ENCODE data around the gene HMCN1.
"Not testable (repeated sequence)": the region's sequence is repeated elsewhere in the genome, so short reads cannot be mapped to it uniquely, and the experiment has no call there.

HMCN1 gene

DNA sequence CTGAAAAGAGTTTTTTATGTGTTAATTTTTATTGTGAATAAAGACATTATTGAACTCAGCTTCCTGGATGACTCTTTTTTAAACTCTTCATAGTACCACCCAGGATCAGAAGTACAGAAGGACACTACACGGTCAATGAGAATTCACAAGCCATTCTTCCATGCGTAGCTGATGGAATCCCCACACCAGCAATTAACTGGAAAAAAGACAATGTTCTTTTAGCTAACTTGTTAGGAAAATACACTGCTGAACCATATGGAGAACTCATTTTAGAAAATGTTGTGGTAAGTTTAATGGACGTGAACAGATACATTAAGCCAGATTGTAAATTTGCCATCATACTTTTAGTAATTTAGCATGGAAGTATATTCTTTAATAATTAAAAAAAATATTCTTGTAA lies 391.3 kb downstream of the HMCN1 start:
- DNase-seq (ENCODE audit: low read depth in 2 of 2, low spot score in 1 of 2): no peak

DNA sequence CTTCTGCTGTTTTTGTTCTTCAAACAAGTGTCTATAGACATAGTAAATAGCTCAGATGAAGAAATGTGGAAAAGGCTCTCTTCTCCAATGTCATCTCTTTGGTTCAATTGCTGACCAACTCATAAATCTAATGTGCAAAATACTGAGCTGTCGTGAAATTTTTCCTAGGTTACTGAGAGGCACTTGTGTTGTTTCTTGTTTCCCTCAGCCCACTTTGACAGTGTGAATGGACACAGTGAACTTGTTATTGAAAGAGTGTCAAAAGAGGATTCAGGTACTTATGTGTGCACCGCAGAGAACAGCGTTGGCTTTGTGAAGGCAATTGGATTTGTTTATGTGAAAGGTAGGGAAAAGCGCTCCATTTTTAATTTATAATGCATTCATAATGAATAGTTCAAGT lies 395.6 kb downstream of the HMCN1 start:
- no peak for DNase-seq (ENCODE audit: low read depth in 2 of 2, low spot score in 1 of 2)

DNA sequence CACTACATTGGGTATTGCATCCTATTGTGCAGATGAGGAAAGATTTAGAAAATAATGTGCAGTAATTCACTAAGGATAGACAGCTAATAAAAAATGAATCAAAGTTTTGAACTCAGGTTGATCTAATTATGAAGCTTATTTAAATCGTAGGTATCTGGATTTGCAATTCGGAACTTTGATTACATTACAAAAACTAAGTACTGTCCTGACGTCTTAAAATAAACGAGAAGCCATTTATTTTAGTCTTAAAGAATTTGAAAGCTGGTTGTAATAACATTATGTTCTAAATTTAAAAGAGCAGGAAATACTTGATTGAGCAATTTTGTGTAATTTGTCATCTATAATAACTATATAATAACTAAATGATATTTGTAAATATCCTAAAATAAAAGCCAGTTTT lies 404.9 kb downstream of the HMCN1 start:
- DNase-seq (ENCODE audit: low read depth in 2 of 2, low spot score in 1 of 2): no peak

DNA sequence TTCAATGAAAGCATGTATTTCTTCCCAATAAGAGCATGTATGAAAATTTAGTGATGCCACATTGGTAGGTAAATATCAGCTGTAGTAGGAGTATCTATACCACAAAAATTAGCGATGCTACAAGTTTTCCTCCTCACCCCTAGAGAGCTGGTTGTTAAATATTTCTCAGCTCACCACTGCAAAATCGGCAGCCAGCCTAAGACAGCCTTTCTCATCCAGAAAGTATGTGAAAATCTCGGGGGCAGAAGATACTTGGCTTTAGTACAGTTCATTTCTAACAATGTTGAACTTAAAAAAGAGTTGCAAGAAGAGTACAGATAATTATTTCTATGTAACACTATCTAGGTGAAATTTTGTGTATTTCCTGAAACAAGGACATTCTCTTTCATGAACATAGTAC lies 405.5 kb downstream of the HMCN1 start:
- no peak for DNase-seq (ENCODE audit: low read depth in 2 of 2, low spot score in 1 of 2)

DNA sequence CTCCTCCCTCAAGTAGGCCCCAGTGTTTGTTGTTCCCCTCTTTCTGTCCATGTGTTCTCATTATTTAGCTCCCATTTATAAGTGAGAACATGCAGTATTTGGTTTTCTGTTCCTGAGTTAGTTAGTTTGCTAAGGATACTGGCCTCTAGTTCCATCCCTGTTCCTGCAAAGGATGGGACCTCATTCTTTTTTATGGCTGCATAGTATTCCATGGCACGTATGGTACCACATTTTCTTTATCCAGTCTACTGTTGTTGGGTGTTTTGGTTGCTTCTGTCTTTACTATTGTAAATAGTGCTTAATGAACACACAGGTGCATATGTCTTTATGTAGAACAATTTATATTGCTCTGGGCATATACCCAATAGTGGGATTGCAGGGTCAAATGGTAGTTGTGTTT lies 408.0 kb downstream of the HMCN1 start:
- no peak for DNase-seq (ENCODE audit: low read depth in 2 of 2, low spot score in 1 of 2)

DNA sequence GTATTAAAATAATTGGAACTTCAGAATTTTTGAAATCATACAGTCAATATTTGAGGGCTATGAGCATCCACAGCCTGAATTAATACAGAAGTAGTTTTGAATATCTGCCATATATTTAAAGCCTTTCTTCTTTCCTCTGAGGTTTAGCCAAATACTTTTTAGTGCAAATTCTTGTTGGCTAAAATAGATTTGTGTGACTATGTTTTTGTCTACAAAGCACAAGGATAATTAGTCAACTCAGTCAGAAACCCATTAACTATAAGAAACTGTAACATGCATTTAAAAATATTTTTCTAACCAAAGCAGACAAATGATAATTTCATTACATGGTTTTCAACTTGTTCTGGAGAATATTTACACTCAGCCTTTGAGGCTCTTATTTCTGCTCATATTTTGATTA lies 408.7 kb downstream of the HMCN1 start:
- DNase-seq (ENCODE audit: low read depth in 2 of 2, low spot score in 1 of 2): no peak

DNA sequence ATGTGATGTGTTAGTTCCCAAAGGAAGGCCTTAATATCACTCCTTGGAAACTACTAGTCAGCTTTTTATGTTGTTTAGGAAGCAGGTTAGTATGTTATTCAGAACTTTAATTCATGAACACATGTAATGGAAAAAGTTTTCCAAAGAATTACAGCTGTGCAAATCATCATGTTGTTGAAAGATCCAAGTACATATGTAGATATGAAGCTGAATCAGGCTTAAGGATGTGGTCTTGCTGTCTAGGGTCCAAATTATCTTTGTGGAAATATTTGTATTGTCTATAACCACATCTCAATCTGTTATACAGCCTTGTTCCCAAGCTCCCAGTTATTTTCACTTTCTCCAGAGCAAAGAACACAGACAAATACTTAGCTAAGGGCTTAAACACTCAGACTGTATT lies 409.3 kb downstream of the HMCN1 start:
- no peak for DNase-seq (ENCODE audit: low read depth in 2 of 2, low spot score in 1 of 2)

DNA sequence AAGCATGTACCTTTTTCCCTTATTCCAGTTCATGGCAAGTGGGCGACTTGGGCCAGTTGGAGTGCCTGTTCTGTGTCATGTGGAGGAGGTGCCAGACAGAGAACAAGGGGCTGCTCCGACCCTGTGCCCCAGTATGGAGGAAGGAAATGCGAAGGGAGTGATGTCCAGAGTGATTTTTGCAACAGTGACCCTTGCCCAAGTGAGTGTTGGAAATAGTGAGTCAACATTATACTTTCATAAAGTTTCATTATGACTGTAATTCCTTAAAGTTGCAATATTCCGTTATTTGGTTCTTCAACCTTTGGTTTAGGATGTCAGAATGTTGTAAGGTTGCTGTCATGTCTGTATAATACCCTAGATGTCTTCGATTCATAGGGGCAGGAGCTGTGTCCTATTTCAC lies 410.3 kb downstream of the HMCN1 start:
- no peak for DNase-seq (ENCODE audit: low read depth in 2 of 2, low spot score in 1 of 2)

DNA sequence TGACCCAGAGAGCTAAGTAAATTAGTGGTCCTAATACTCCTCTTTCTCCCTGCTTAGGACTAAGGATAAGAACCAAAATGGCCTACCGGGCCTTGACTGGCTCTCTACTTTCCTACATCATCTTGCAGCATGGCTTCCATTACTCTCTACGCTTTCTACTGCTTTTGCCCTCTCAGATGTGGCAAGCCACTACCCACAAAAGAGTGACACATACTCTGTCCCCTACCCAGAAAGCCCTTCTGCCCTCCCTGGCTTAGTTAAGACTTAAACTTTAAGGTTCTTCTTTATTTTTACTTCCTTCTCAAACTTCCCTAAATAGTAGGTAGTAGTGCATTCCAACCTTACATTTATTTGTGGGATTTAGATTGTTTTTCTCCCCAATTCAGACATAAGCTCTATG lies 412.8 kb downstream of the HMCN1 start:
- no peak for DNase-seq (ENCODE audit: low read depth in 2 of 2, low spot score in 1 of 2)

DNA sequence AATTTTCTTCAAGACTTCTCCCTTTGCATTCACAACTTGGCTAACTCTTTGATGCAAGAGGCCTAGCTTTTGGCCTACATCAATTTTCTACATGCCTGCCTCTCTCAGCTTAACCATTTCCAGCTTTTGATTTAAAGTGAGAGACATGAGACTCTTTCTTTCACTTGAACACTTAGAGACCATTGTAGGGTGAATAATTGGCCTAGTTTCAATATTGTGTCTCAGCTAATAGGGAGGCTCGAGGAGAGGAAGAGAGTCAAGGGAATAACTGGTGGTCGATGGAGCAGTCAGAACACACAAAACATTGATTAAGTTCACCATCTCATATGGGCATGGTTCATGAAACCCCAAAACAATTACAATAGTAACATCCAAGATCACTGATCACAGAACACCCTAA lies 415.4 kb downstream of the HMCN1 start:
- no peak for DNase-seq (ENCODE audit: low read depth in 2 of 2, low spot score in 1 of 2)

DNA sequence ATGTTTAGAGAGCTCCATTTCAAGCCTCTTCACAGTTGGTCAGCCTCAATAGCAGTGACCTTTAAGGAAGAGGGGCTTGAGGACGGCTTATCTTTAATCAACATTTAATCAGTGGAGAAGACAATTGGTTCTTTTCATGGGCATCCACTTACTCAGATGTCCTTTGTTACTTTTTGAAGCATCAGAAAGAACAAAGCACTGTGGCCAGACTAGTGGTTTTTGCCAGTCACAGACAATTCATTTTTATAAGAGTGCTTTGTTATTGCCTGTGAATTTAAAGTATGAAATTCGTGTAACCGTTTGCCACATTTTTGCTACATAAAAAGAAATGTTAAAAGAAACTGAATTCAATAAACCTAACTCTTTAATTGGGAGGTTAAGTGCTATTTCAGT lies 418.0 kb downstream of the HMCN1 start:
- DNase-seq (ENCODE audit: low read depth in 2 of 2, low spot score in 1 of 2): no peak

DNA sequence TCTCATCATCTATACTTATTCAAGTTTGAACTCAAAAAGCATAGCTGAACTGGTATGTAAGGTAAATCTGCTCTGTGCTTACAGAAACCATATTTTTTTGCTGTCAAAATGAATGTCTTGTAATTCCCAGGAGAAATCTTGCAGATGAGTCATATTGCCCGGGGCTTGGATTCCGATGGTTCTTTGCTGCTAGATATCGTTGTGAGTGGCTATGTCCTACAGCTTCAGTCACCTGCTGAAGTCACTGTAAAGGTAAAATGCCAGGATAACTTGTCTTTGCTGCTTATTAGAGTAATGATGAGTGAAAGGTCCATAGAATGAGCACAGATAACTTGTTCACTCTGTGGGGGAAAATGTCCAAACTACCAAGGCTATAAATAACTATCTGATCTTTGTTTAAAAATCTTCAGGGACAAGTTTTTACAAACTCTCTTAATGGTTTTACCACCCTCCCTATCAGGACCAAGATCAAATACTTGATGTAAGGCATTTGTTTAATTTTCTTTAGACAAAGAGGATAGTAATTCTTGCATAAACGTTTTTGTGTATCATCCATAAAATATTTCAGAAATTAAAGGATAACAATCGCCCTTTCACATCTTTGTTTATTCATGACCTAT lies 418.5 kb downstream of the HMCN1 start:
- no peak for DNase-seq (ENCODE audit: low read depth in 2 of 2, low spot score in 1 of 2)

DNA sequence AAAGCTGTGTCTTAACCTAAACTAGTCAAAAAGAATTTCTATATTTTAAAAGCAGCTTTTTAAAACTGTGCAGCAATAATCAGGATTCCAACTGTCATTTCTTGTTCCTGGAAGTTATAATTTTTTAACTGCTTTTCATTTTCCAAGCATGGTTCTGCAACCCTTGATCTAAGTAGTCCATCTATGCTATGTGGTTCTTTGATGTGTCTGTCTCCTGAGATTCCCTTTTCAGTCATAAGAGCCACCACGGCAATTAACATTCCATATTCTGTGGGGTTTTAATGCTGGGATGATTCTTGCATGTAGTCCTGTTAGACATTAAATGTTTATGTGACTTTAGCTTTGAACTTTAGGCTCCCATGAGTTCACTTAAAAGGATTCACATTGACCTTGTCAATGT lies 420.5 kb downstream of the HMCN1 start:
- DNase-seq (ENCODE audit: low read depth in 2 of 2, low spot score in 1 of 2): no peak

DNA sequence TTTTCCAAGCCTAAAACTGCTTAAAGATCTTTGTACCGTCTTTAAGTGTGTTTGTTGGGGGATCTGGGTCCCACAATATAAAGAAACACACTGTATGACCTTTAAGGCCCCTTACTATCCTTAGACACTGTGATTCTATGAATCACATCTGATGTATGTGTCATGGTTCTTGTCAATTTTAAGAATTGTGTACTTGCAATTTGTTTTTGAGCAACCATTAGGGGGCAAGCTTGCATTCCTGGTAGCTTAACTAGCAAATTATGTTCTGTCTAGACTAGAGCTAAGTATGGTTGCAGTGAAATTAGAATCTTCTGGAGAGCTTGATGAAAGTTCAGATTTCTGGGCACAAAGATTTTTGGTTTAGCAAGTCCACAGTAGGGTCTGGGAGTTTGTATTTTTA lies 421.4 kb downstream of the HMCN1 start:
- no peak for DNase-seq (ENCODE audit: low read depth in 2 of 2, low spot score in 1 of 2)

DNA sequence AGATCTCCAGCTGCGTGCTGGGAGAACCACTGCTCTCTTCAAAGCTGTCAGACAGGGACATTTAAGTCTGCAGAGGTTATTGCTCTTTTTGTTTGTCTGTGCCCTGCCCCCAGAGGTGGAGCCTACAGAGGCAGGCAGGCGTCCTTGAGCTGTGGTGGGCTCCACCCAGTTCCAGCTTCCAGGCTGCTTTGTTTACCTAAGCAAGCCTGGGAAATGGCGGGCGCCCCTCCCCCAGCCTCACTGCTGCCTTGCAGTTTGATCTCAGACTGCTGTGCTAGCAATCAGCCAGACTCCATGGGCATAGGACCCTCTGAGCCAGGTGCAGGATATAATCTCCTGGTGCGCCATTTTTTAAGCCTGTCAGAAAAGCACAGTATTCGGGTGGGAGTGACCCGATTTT lies 428.7 kb downstream of the HMCN1 start:
- not testable (repeated sequence) for DNase-seq (ENCODE audit: low read depth in 2 of 2, low spot score in 1 of 2)

DNA sequence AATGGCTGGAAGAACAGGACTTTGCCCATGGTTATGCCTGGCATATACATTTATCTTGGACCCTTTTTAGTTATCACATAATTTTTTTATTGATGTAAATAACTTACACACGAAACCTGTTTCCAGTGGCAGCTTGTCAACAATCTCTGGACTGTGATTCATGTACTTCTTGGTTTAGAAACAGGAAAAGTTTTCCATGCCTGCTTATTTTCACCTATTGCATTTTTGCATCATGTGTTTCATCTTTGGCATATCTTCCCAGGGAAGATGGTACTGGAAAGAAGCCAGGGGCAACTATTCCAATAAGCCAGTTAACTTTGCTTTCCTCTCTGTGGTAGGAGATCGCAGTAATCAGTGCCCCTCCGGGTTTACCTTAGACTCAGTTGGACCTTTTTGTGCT lies 430.6 kb downstream of the HMCN1 start:
- DNase-seq (ENCODE audit: low read depth in 2 of 2, low spot score in 1 of 2): no peak

DNA sequence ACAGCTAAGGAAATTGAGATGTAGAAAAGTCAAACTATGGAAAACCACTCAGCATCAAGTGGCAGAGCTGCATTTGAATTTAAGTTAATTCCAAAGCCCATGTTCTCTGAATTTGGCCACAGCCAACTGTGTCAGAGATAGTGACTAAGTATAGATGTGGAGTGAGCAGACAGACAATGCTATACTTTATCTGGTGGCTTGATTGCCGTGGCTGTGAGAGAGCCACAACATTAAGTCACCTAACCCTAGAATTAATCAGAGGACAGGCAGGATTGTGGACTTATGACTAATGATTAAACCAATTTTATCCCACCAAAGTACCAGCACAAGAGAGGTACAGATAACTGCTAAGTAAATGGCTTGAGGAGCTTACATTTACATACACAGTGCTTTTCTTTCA lies 431.1 kb downstream of the HMCN1 start:
- DNase-seq (ENCODE audit: low read depth in 2 of 2, low spot score in 1 of 2): no peak

DNA sequence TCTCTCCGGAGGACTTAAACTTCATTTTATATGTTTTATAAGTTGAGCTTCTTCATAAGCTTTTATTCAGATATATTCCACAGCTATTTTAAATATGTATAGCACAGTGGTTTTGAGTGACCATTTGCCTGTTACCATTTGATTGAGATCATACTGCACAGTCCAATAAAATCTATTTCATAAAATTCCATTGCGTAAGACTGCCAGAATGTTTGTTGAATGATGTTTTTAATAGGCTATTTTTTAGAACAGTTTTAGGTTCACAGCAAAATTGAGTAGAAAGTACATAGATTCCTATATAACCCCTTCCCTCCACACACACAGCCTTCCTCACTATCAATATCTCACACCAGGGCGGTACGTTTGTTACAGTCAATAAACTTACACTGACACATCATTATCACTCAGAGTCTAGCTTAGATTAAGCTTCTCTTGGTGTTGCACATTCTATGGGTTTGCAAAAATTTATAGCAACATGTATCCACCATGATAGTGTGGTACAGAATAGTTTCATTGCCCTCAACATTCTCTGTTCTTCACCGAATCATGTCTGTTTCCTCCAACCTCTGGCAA lies 433.0 kb downstream of the HMCN1 start:
- no peak for DNase-seq (ENCODE audit: low read depth in 2 of 2, low spot score in 1 of 2)

DNA sequence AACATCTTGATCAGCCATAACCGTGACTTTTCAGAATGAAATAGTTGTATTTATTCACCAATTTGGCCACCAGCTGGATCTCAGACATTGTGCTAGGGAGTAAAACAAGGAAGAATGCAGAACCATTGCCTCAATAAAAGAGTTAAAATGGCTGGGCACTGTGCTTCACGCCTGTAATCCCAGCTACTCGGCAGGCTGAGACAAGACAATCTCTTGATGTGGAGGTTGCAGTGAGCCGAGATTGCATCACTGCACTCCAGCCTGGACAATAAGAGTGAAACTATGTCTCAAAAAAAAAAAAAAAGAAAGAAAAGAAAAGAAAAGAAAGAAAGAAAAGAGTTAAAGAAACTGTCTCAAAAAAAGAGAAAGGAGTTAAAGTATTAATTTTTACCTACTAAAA lies 441.4 kb downstream of the HMCN1 start:
- no peak for DNase-seq (ENCODE audit: low read depth in 2 of 2, low spot score in 1 of 2)

DNA sequence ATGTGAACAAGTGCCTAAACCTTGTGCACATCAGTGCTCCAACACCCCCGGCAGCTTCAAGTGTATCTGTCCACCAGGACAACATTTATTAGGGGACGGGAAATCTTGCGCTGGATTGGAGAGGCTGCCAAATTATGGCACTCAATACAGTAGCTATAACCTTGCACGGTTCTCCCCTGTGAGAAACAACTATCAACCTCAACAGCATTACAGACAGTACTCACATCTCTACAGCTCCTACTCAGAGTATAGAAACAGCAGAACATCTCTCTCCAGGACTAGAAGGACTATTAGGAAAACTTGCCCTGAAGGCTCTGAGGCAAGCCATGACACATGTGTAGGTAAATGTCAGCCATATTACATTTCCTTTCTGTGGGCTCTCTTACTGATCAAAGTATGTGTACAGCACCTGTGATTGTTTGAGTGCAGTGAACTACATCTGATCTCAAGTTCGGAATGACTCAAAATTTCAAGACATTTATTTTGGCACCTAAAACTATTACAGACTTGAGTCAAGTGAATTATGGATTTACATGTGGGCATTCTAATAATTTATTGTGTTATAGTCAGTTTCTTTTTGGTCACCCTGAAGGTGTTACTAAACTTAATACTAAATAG lies 444.3 kb downstream of the HMCN1 start:
- no peak for DNase-seq (ENCODE audit: low read depth in 2 of 2, low spot score in 1 of 2)

DNA sequence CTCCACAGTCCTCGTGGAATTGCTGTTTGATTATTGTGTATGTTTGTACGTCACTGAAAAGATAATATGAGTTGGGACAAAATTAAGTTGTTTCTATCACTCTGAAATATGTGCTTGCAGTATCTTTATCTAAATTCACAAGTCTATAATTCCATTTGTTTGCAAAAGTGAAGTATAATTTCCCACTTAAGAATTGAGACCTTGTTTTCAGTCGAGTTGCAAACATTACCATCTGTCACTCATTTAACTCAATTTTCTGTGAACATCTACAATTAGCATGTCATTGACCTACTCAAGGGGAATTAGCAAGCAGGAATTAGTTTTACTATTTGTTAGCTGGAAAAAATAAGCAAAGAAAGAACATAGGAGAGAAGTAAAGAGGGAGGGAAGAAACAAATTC lies 445.0 kb downstream of the HMCN1 start:
- DNase-seq (ENCODE audit: low read depth in 2 of 2, low spot score in 1 of 2): no peak

DNA sequence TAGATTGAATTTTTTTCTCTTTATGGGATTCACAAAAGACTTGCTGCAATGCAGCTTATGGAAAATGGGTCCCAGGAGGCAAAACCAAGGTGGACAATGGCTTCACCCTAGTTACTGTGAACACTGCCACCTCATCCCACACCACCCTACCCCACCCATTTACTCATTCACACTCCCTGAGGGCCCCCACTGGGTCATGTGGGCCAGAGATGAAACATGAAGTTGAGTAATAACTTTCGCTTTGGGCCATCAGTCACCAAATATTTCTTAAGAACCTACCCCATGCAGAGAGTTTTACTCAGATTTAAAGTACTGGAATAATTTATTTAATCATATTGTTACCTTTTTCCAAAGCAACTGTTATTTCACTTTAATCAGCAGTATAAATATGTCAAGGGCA lies 449.0 kb downstream of the HMCN1 start:
- DNase-seq (ENCODE audit: low read depth in 2 of 2, low spot score in 1 of 2): no peak

DNA sequence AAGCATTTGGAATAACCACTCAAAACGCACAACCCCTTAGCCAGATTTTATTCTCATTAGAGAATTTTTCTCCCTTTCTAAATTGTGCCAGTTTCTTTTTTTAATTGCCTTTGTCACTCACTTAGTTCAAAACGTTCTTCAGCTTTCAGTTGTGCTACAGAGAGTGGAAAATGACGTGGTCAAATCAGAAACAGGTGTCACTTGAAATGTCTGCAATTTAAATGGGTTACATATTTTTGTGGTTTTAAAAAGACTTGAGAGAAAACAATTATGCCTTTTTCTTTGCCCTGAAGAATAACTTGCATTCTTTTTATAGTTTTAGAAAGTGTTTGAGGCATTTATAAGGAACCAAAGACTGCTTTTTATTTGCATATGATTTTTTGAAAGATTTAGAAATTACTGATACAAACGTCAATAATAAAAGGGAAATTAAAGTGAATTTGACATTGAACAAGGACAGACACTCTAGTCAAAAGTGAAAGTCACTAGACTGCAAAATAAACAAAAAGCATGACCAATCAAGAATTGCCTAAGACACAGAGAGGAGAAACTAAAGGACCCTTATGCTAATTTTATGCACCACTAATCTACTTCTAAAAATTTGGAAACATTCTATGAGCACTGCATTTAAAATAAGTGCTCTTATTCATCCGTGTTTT lies 449.9 kb downstream of the HMCN1 start:
- no peak for DNase-seq (ENCODE audit: low read depth in 2 of 2, low spot score in 1 of 2)

All from stimulated activated CD8-positive, alpha-beta memory T cell treated with anti-CD3 and anti-CD28 coated beads, Interleukin-4, amount 100 ng/mL, for 4 hours (primary cell).